CD1c-positive myeloid dendritic cell (primary cell): ENCODE results near the gene FAM53B.

Source experiments
- DNase-seq: peaks from one replicate; pipeline ENCODE4 v3.0.0-alpha.2; 2016; ENCODE audit errors: extremely low spot score

Gene FAM53B

GRCh38 chr10:124728071-124728829, 15.9 kb downstream of the FAM53B start:
- DNase-seq, result peak; percentile 91

GRCh38 chr10:124727361-124727960, 16.7 kb downstream of the FAM53B start:
- no peak for DNase-seq

- no peak for DNase-seq
Measured at GRCh38 chr10:124725791-124726190, 18.4 kb downstream of the FAM53B start.

GRCh38 chr10:124725171-124725631, 19.0 kb downstream of the FAM53B start:
- no peak for DNase-seq

- no peak for DNase-seq
Measured at GRCh38 chr10:124724279-124725027, 19.7 kb downstream of the FAM53B start.

GRCh38 chr10:124723826-124724225, 20.4 kb downstream of the FAM53B start:
- DNase-seq, result no peak

- DNase-seq, result peak; percentile 91
Measured at GRCh38 chr10:124722798-124723783, 21.1 kb downstream of the FAM53B start.

GRCh38 chr10:124721330-124722045, 22.7 kb downstream of the FAM53B start:
- peak; percentile 91 for DNase-seq

- DNase-seq, result peak; percentile 87
Measured at GRCh38 chr10:124719213-124719851, 24.8 kb downstream of the FAM53B start.

- peak; percentile 94 for DNase-seq
Measured at GRCh38 chr10:124717911-124718741, 26.1 kb downstream of the FAM53B start.

GRCh38 chr10:124717041-124717757, 27.0 kb downstream of the FAM53B start:
- no peak for DNase-seq

GRCh38 chr10:124716369-124716768, 27.8 kb downstream of the FAM53B start:
- DNase-seq, result no peak

GRCh38 chr10:124715439-124715838, 28.7 kb downstream of the FAM53B start:
- DNase-seq, result no peak

- no peak for DNase-seq
Measured at GRCh38 chr10:124713679-124714255, 30.4 kb downstream of the FAM53B start.

- no peak for DNase-seq
Measured at GRCh38 chr10:124712704-124713407, 31.3 kb downstream of the FAM53B start.

- DNase-seq, result no peak
Measured at GRCh38 chr10:124711145-124711544, 33.0 kb downstream of the FAM53B start.

- DNase-seq, result no peak
Measured at GRCh38 chr10:124710266-124710881, 33.8 kb downstream of the FAM53B start.
